ENCODE results near the gene ZNF79. TPM values are rescaled to one million over a fixed set of nuclear protein-coding genes. Genes with fewer than 3 reads are reported as not detected.

Gene ZNF79
- total RNA-seq, 1 experiment from 2014 or later = 11.6 TPM

GRCh38 chr9:127392166-127392565, 32.0 kb upstream of the ZNF79 start:
- intact Hi-C loops (cut with micrococcal nuclease; ENCODE audit: unreplicated experiment) = no loop called here
- ChIA-PET CTCF (no interaction called here), POLR2A (ENCODE audit: low non-redundant PET) (no interaction called here)
- TF ChIP-seq EZH2 (IDR thresholded peaks at IDR 0.05; ENCODE audit: borderline replicate concordance, low read depth, low read length, poor library complexity, severe bottlenecking) (no peak), CTCF (conservative IDR thresholded peaks at IDR 0.05; ENCODE audit: low read depth, low read length) (no peak)
- Histone ChIP-seq H3K36me3 (ENCODE audit: insufficient read depth, low read length, poor library complexity, severe bottlenecking) (no peaks in the 10 kb centered on the region), H3K27ac (ENCODE audit: low read depth, low read length, poor library complexity, severe bottlenecking) (no peak overlapping the region), H3K4me3 (ENCODE audit: low read depth, low read length, poor library complexity, severe bottlenecking) (no peak overlapping the region), H3K4me1 (ENCODE audit: insufficient read depth, low read length, poor library complexity, severe bottlenecking) (peaks cover 5% of the 10 kb centered on the region), H3K27me3 (replicated peaks; ENCODE audit: insufficient read depth, low read depth, low read length, poor library complexity) (no peaks in the 10 kb centered on the region), H3K9me3 (ENCODE audit: low read depth, low read length, poor library complexity, severe bottlenecking) (no peaks in the 10 kb centered on the region)
- BruUV-seq (replicated peaks) = no TSS peak
- DNase-seq (ENCODE audit: low spot score) = no peak

GRCh38 chr9:127392976-127393375, 31.2 kb upstream of the ZNF79 start:
- no peaks in the 10 kb centered on the region for H3K9me3 ChIP-seq (ENCODE audit: low read depth, low read length, poor library complexity, severe bottlenecking)
- H3K4me3 ChIP-seq (ENCODE audit: low read depth, low read length, poor library complexity, severe bottlenecking) = no peak overlapping the region
- no peak overlapping the region for H3K27ac ChIP-seq (ENCODE audit: low read depth, low read length, poor library complexity, severe bottlenecking)
- BruUV-seq (replicated peaks) = no TSS peak
- no peak for DNase-seq (ENCODE audit: low spot score)
- TF ChIP-seq EZH2 (IDR thresholded peaks at IDR 0.05; ENCODE audit: borderline replicate concordance, low read depth, low read length, poor library complexity, severe bottlenecking) (no peak), CTCF (conservative IDR thresholded peaks at IDR 0.05; ENCODE audit: low read depth, low read length) (no peak)
- no peaks in the 10 kb centered on the region for H3K27me3 ChIP-seq (replicated peaks; ENCODE audit: insufficient read depth, low read depth, low read length, poor library complexity)
- CTCF ChIA-PET = no interaction called here
- POLR2A ChIA-PET (ENCODE audit: low non-redundant PET) = no interaction called here
- H3K4me1 ChIP-seq (ENCODE audit: insufficient read depth, low read length, poor library complexity, severe bottlenecking) = peaks cover 7% of the 10 kb centered on the region
- intact Hi-C loops (cut with micrococcal nuclease; ENCODE audit: unreplicated experiment) = no loop called here
- H3K36me3 ChIP-seq (ENCODE audit: insufficient read depth, low read length, poor library complexity, severe bottlenecking) = no peaks in the 10 kb centered on the region

GRCh38 chr9:127393645-127394044, 30.5 kb upstream of the ZNF79 start:
- ChIA-PET POLR2A (ENCODE audit: low non-redundant PET) (no interaction called here), CTCF (interaction anchor here (0.7 kb wide), 1 partner anchor 182 kb away, joined by 6 read pairs; no protein-coding TSS in a partner anchor)
- no TSS peak for BruUV-seq (replicated peaks)
- Histone ChIP-seq H3K4me1 (ENCODE audit: insufficient read depth, low read length, poor library complexity, severe bottlenecking) (peaks cover 5% of the 10 kb centered on the region), H3K27me3 (replicated peaks; ENCODE audit: insufficient read depth, low read depth, low read length, poor library complexity) (no peaks in the 10 kb centered on the region), H3K36me3 (ENCODE audit: insufficient read depth, low read length, poor library complexity, severe bottlenecking) (no peaks in the 10 kb centered on the region), H3K4me3 (ENCODE audit: low read depth, low read length, poor library complexity, severe bottlenecking) (no peak overlapping the region), H3K9me3 (ENCODE audit: low read depth, low read length, poor library complexity, severe bottlenecking) (no peaks in the 10 kb centered on the region), H3K27ac (ENCODE audit: low read depth, low read length, poor library complexity, severe bottlenecking) (no peak overlapping the region)
- no peak for DNase-seq (ENCODE audit: low spot score)
- no peak for TF ChIP-seq EZH2 (IDR thresholded peaks at IDR 0.05; ENCODE audit: borderline replicate concordance, low read depth, low read length, poor library complexity, severe bottlenecking)
- no peak; the same call in 1 of the 2 replicates for TF ChIP-seq CTCF (conservative IDR thresholded peaks at IDR 0.05; ENCODE audit: low read depth, low read length)
- intact Hi-C loops (cut with micrococcal nuclease; ENCODE audit: unreplicated experiment) = no loop called here
